DND-41 (cell line): ENCODE results near the gene CT83.

ENCODE experiments used
- EZH2 ChIP-seq: IDR thresholded peaks from 3 replicates; pipeline ENCODE4 v1.6.1; 2012; ENCODE audit warnings: borderline replicate concordance, low read depth, mild to moderate bottlenecking, moderate library complexity, low read length, inconsistent platforms; ENCODE audit not compliant: severe bottlenecking
- TF ChIP-seq, protein P1 (sequence below): IDR thresholded peaks from 2 replicates; pipeline ENCODE4 v1.5.1; 2012; ENCODE audit warnings: borderline replicate concordance, low read length, moderate library complexity, mild to moderate bottlenecking; ENCODE audit not compliant: poor library complexity, severe bottlenecking; ENCODE audit errors: extremely low read depth

DNA sequence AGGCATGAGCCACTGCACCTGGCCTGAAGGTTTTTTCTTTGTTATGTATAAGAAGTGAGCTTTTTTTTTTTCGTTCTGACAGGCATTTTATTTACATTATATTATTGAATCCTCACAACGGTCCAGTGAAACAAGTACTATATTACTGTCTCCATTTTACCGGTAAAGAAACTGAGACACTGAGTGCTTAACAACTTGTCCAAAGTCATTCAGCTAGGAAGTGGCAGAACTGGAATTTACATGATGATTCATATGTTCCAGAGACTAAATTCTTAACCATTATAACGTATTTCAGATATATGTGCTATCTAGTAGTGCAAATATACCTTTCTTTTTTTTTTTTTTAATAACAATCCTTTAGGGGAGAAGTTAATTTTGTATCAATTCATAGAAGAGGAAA lies 44.8 kb downstream of the CT83 start:
- TF ChIP-seq, protein P1, sequence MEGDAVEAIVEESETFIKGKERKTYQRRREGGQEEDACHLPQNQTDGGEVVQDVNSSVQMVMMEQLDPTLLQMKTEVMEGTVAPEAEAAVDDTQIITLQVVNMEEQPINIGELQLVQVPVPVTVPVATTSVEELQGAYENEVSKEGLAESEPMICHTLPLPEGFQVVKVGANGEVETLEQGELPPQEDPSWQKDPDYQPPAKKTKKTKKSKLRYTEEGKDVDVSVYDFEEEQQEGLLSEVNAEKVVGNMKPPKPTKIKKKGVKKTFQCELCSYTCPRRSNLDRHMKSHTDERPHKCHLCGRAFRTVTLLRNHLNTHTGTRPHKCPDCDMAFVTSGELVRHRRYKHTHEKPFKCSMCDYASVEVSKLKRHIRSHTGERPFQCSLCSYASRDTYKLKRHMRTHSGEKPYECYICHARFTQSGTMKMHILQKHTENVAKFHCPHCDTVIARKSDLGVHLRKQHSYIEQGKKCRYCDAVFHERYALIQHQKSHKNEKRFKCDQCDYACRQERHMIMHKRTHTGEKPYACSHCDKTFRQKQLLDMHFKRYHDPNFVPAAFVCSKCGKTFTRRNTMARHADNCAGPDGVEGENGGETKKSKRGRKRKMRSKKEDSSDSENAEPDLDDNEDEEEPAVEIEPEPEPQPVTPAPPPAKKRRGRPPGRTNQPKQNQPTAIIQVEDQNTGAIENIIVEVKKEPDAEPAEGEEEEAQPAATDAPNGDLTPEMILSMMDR = no peak
- no peak for TF ChIP-seq EZH2
